Measurements from ENCODE around the gene ST6GALNAC6. TPM values are rescaled to one million over a fixed set of nuclear protein-coding genes. Genes with fewer than 3 reads are reported as not detected.

Gene ST6GALNAC6
- total RNA-seq, 1 experiment from 2014 or later, result 24.5 TPM

DNA sequence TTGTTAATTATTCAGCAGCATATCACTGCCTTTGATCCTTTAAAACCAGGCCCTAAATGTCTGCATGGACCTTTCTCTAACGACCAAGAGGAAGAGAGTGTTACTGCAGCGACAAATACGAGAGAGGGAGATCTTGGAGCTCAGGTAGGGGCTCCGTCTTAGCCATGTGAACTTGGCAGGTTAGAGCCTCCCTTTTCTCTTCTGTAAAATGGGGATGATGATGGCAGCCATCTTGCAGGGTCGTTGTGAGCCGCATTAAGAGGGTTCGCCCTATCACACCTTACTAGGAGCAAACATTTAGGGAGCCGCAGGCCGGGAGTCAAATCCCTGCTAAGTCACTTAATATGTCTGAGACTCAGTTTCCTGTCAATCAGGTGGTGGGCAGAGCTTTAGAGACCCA is 46.6 kb downstream of the ST6GALNAC6 start:
- no peaks in the 10 kb centered on the region for H3K9me2 ChIP-seq (ENCODE audit: insufficient read depth)
- H3K79me2 ChIP-seq (ENCODE audit: insufficient read depth, low read length), result no peaks in the 10 kb centered on the region
- no peak overlapping the region for H3K9ac ChIP-seq (ENCODE audit: low read length)
- no peaks in the 10 kb centered on the region for H3K27me3 ChIP-seq (ENCODE audit: insufficient read depth, low read length)
- no peak for DNase-seq (ENCODE audit: low read depth, low spot score)
- BruUV-seq (replicated peaks), result no TSS peak
- ChIA-PET RAD21 (ENCODE audit: low non-redundant PET in 1 of 2, low total read pairs in 2 of 2, uncharacterized antibody in 2 of 2, unreplicated experiment in 2 of 2) (no interaction called here), POLR2A (no interaction called here), CTCF (interaction anchor here (1.6 kb wide), 1 partner anchor 17 kb away, joined by 4 read pairs; no protein-coding TSS in a partner anchor)
- H3K27ac ChIP-seq (ENCODE audit: low read depth, low read length), result no peak overlapping the region
- no peaks in the 10 kb centered on the region for H4K20me1 ChIP-seq (ENCODE audit: insufficient read depth)
- TF ChIP-seq, protein P1, sequence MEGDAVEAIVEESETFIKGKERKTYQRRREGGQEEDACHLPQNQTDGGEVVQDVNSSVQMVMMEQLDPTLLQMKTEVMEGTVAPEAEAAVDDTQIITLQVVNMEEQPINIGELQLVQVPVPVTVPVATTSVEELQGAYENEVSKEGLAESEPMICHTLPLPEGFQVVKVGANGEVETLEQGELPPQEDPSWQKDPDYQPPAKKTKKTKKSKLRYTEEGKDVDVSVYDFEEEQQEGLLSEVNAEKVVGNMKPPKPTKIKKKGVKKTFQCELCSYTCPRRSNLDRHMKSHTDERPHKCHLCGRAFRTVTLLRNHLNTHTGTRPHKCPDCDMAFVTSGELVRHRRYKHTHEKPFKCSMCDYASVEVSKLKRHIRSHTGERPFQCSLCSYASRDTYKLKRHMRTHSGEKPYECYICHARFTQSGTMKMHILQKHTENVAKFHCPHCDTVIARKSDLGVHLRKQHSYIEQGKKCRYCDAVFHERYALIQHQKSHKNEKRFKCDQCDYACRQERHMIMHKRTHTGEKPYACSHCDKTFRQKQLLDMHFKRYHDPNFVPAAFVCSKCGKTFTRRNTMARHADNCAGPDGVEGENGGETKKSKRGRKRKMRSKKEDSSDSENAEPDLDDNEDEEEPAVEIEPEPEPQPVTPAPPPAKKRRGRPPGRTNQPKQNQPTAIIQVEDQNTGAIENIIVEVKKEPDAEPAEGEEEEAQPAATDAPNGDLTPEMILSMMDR (IDR thresholded peaks at IDR 0.05 in 2 of 3, conservative IDR thresholded peaks at IDR 0.05 in 1 of 3; ENCODE audit: borderline replicate concordance in 1 of 3, insufficient read depth in 1 of 3, low read depth in 2 of 3, low read length in 2 of 3), result no peak
- TF ChIP-seq EGR1 (IDR thresholded peaks at IDR 0.05; ENCODE audit: low read depth) (no peak), POLR2A (IDR thresholded peaks at IDR 0.05; ENCODE audit: borderline replicate concordance, extremely low read depth, insufficient read depth, insufficient read length) (no peak), TCF7L2 (IDR thresholded peaks at IDR 0.05; ENCODE audit: borderline replicate concordance, extremely low read depth, insufficient read depth, insufficient read length) (no peak), EZH2phosphoT487 (IDR thresholded peaks at IDR 0.05; ENCODE audit: borderline replicate concordance) (no peak), SRF (IDR thresholded peaks at IDR 0.05; ENCODE audit: low read depth) (no peak), ZFX (IDR thresholded peaks at IDR 0.05) (no peak), POLR2AphosphoS5 (IDR thresholded peaks at IDR 0.05; ENCODE audit: low read depth, low read length) (no peak), CEBPB (IDR thresholded peaks at IDR 0.05; ENCODE audit: low read depth) (no peak), YY1 (IDR thresholded peaks at IDR 0.05; ENCODE audit: extremely low read depth, insufficient replicate concordance, low read depth, low read length) (no peak), CBX3 (IDR thresholded peaks at IDR 0.05; ENCODE audit: low read depth) (no peak)
- TF ChIP-seq, protein P2, sequence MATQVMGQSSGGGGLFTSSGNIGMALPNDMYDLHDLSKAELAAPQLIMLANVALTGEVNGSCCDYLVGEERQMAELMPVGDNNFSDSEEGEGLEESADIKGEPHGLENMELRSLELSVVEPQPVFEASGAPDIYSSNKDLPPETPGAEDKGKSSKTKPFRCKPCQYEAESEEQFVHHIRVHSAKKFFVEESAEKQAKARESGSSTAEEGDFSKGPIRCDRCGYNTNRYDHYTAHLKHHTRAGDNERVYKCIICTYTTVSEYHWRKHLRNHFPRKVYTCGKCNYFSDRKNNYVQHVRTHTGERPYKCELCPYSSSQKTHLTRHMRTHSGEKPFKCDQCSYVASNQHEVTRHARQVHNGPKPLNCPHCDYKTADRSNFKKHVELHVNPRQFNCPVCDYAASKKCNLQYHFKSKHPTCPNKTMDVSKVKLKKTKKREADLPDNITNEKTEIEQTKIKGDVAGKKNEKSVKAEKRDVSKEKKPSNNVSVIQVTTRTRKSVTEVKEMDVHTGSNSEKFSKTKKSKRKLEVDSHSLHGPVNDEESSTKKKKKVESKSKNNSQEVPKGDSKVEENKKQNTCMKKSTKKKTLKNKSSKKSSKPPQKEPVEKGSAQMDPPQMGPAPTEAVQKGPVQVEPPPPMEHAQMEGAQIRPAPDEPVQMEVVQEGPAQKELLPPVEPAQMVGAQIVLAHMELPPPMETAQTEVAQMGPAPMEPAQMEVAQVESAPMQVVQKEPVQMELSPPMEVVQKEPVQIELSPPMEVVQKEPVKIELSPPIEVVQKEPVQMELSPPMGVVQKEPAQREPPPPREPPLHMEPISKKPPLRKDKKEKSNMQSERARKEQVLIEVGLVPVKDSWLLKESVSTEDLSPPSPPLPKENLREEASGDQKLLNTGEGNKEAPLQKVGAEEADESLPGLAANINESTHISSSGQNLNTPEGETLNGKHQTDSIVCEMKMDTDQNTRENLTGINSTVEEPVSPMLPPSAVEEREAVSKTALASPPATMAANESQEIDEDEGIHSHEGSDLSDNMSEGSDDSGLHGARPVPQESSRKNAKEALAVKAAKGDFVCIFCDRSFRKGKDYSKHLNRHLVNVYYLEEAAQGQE (IDR thresholded peaks at IDR 0.05; ENCODE audit: low read depth), result no peak
- TF ChIP-seq, protein P3, sequence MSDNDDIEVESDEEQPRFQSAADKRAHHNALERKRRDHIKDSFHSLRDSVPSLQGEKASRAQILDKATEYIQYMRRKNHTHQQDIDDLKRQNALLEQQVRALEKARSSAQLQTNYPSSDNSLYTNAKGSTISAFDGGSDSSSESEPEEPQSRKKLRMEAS (IDR thresholded peaks at IDR 0.05), result no peak
- TF ChIP-seq, protein P4, sequence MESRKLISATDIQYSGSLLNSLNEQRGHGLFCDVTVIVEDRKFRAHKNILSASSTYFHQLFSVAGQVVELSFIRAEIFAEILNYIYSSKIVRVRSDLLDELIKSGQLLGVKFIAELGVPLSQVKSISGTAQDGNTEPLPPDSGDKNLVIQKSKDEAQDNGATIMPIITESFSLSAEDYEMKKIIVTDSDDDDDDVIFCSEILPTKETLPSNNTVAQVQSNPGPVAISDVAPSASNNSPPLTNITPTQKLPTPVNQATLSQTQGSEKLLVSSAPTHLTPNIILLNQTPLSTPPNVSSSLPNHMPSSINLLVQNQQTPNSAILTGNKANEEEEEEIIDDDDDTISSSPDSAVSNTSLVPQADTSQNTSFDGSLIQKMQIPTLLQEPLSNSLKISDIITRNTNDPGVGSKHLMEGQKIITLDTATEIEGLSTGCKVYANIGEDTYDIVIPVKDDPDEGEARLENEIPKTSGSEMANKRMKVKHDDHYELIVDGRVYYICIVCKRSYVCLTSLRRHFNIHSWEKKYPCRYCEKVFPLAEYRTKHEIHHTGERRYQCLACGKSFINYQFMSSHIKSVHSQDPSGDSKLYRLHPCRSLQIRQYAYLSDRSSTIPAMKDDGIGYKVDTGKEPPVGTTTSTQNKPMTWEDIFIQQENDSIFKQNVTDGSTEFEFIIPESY (IDR thresholded peaks at IDR 0.05; ENCODE audit: extremely low read depth, insufficient replicate concordance, low read length), result no peak
- TF ChIP-seq, protein P5, sequence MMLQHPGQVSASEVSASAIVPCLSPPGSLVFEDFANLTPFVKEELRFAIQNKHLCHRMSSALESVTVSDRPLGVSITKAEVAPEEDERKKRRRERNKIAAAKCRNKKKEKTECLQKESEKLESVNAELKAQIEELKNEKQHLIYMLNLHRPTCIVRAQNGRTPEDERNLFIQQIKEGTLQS (IDR thresholded peaks at IDR 0.05), result no peak
- H2AFZ ChIP-seq (ENCODE audit: low read depth, low read length, poor library complexity, severe bottlenecking), result no peak overlapping the region
- no peak overlapping the region for H3K4me3 ChIP-seq (replicated peaks in 1 of 2; ENCODE audit: low read depth in 1 of 2, low read length in 2 of 2)
- no peaks in the 10 kb centered on the region for H3K36me3 ChIP-seq (ENCODE audit: control insufficient read depth in 1 of 2, insufficient read depth in 2 of 2, low read length in 2 of 2)
- peaks cover 3 to 11% of the 10 kb centered on the region in 2 experiments; a peak in 2 of 4 replicates for H3K9me3 ChIP-seq (ENCODE audit: control insufficient read depth in 1 of 2, insufficient read depth in 1 of 2, low read depth in 1 of 2, low read length in 2 of 2)
- H3K4me1 ChIP-seq (ENCODE audit: control insufficient read depth in 1 of 2, insufficient read depth in 2 of 2, low read length in 2 of 2), result no peaks in the 10 kb centered on the region
- intact Hi-C loops (cut with micrococcal nuclease), result no loop called here
- no peak overlapping the region for H3K4me2 ChIP-seq (ENCODE audit: low read length)
- no peak for ATAC-seq
